Measurements from ENCODE around the gene RBCK1. TPM values are rescaled to one million over a fixed set of nuclear protein-coding genes. Genes with fewer than 3 reads are reported as not detected.

Gene RBCK1
- polyA plus RNA-seq, 3 donors = 66.8 to 110 (median 70.8) TPM

DNA sequence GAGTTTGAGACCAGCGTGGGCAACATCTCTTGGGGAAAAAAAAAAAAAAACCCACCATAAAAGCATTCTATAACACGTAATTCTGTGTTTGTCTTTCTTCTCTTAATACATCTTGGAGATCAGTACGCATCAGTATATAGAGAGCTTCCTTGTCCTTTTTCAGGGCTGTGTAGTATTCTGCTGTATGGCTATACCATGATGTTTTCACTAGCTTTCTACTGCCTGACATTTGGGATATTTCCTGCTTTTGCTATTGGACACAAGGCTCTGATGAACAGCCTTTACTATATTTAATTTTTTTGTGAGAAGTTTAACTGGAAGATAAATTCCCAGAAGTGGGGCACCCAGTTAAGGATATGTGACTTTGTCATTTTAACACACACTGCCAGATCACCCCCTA is 20.6 kb upstream of the RBCK1 start:
- no peak overlapping the region for H3K4me3 ChIP-seq (replicated peaks in 1 of 3; ENCODE audit: low read depth in 2 of 3, low read length in 3 of 3)
- TF ChIP-seq CTCF (IDR thresholded peaks at IDR 0.05) = no peak
- Mint-ChIP-seq H3K4me3 (no peak overlapping the region), H3K9me3 (peaks cover 0 to 4% (median 0%) of the 10 kb centered on the region in 7 donors), H3K27ac (no peak overlapping the region), H3K36me3 (peaks cover 47 to 52% of the 10 kb centered on the region in 2 donors), H3K4me1 (no peaks in the 10 kb centered on the region), H3K27me3 (ENCODE audit: low read depth in 3 of 3) (peaks cover 0 to 2% (median 0%) of the 10 kb centered on the region in 3 donors)
- no peaks in the 10 kb centered on the region for H4K20me1 ChIP-seq (ENCODE audit: insufficient read depth, low read length)
- H3K27me3 ChIP-seq (ENCODE audit: control insufficient read depth in 2 of 2, insufficient read depth in 2 of 2, low read length in 2 of 2) = no peaks in the 10 kb centered on the region
- intact Hi-C loops (cut with micrococcal nuclease) = no loop called here
- H3K9me3 ChIP-seq (replicated peaks in 1 of 2; ENCODE audit: control insufficient read depth in 1 of 2, insufficient read depth in 1 of 2, low read length in 2 of 2) = no peaks in the 10 kb centered on the region
- H3K79me2 ChIP-seq (ENCODE audit: insufficient read depth, low read length) = no peaks in the 10 kb centered on the region
- WGBS (ENCODE audit: insufficient coverage) = no CpG with 5 or more reads among the region's 3 CpGs
- H3K27ac ChIP-seq (ENCODE audit: low read depth in 1 of 2, low read length in 2 of 2) = no peak overlapping the region
- no peak for DNase-seq
- no peak overlapping the region for H2AFZ ChIP-seq (ENCODE audit: insufficient read depth, low read depth, low read length, poor library complexity, severe bottlenecking)
- H3K4me2 ChIP-seq (replicated peaks; ENCODE audit: extremely low read depth, low read length, poor library complexity, severe bottlenecking) = no peak overlapping the region
- no peaks in the 10 kb centered on the region for H3K4me1 ChIP-seq (ENCODE audit: control insufficient read depth in 1 of 2, insufficient read depth in 2 of 2, low read length in 2 of 2)
- H3K36me3 ChIP-seq (replicated peaks in 1 of 2; ENCODE audit: control insufficient read depth in 1 of 2, insufficient read depth in 2 of 2, low read length in 2 of 2) = peaks cover 38% of the 10 kb centered on the region in 2 donors
- H3K9ac ChIP-seq (ENCODE audit: insufficient read depth, low read length, poor library complexity, severe bottlenecking) = no peak overlapping the region

GRCh38 chr20:388034-388994 is 19.8 kb upstream of the RBCK1 start:
- H2AFZ ChIP-seq (ENCODE audit: insufficient read depth, low read depth, low read length, poor library complexity, severe bottlenecking) = no peak overlapping the region
- TF ChIP-seq CTCF (IDR thresholded peaks at IDR 0.05) = no peak
- no peaks in the 10 kb centered on the region for H3K4me1 Mint-ChIP-seq
- peaks cover 43 to 45% of the 10 kb centered on the region in 2 donors for H3K36me3 ChIP-seq (replicated peaks in 1 of 2; ENCODE audit: control insufficient read depth in 1 of 2, insufficient read depth in 2 of 2, low read length in 2 of 2)
- no peaks in the 10 kb centered on the region for H3K9me3 ChIP-seq (replicated peaks in 1 of 2; ENCODE audit: control insufficient read depth in 1 of 2, insufficient read depth in 1 of 2, low read length in 2 of 2)
- no peaks in the 10 kb centered on the region for H3K27me3 Mint-ChIP-seq (ENCODE audit: low read depth in 3 of 3)
- no peak overlapping the region for H3K4me2 ChIP-seq (replicated peaks; ENCODE audit: extremely low read depth, low read length, poor library complexity, severe bottlenecking)
- H3K36me3 Mint-ChIP-seq = peaks cover 53 to 57% of the 10 kb centered on the region in 2 donors
- H3K4me3 Mint-ChIP-seq = no peak overlapping the region
- peaks cover 0 to 4% (median 0%) of the 10 kb centered on the region in 7 donors for H3K9me3 Mint-ChIP-seq
- H3K27me3 ChIP-seq (ENCODE audit: control insufficient read depth in 2 of 2, insufficient read depth in 2 of 2, low read length in 2 of 2) = no peaks in the 10 kb centered on the region
- intact Hi-C loops (cut with micrococcal nuclease) = no loop called here
- no peak overlapping the region for H3K27ac ChIP-seq (ENCODE audit: low read depth in 1 of 2, low read length in 2 of 2)
- H3K9ac ChIP-seq (ENCODE audit: insufficient read depth, low read length, poor library complexity, severe bottlenecking) = no peak overlapping the region
- peak overlapping the region in 5 of 7 donors; percentile 12 to 70 (median 51) for H3K27ac Mint-ChIP-seq
- WGBS (ENCODE audit: insufficient coverage) = 98% methylated on average over 21 of the region's 21 CpGs
- no peaks in the 10 kb centered on the region for H3K4me1 ChIP-seq (ENCODE audit: control insufficient read depth in 1 of 2, insufficient read depth in 2 of 2, low read length in 2 of 2)
- no peak overlapping the region for H3K4me3 ChIP-seq (replicated peaks in 1 of 3; ENCODE audit: low read depth in 2 of 3, low read length in 3 of 3)
- no peaks in the 10 kb centered on the region for H4K20me1 ChIP-seq (ENCODE audit: insufficient read depth, low read length)
- no peak for DNase-seq
- no peaks in the 10 kb centered on the region for H3K79me2 ChIP-seq (ENCODE audit: insufficient read depth, low read length)

Measured in CD14-positive monocyte (primary cell).